NCI-H460 (cell line): ENCODE results near the gene PLXNA2. TPM values are rescaled to one million over a fixed set of nuclear protein-coding genes. Genes with fewer than 3 reads are reported as not detected.

Experiments
- DNase-seq: peaks from one replicate; pipeline ENCODE4 v3.0.0-alpha.2; 2016; ENCODE audit warnings: low read depth; ENCODE audit errors: extremely low read depth
- total RNA-seq: library from RNA; depleted of rRNA; stranded (reverse); fragments of >200 nt; shearing (Covaris generic); gene quantifications from 2 replicates; pipeline ENCODE4 v1.2.3, GENCODE V29; 2014

Gene PLXNA2
- total RNA-seq, 1 experiment from 2014 or later = 6.5 TPM

- DNase-seq = no peak
Measured at GRCh38 chr1:208225954-208226937, 17.9 kb downstream of the PLXNA2 start.

- no peak for DNase-seq
Measured at GRCh38 chr1:208224192-208224713, 19.9 kb downstream of the PLXNA2 start.

- DNase-seq = no peak
Measured at GRCh38 chr1:208223136-208223535, 21.0 kb downstream of the PLXNA2 start.

DNA sequence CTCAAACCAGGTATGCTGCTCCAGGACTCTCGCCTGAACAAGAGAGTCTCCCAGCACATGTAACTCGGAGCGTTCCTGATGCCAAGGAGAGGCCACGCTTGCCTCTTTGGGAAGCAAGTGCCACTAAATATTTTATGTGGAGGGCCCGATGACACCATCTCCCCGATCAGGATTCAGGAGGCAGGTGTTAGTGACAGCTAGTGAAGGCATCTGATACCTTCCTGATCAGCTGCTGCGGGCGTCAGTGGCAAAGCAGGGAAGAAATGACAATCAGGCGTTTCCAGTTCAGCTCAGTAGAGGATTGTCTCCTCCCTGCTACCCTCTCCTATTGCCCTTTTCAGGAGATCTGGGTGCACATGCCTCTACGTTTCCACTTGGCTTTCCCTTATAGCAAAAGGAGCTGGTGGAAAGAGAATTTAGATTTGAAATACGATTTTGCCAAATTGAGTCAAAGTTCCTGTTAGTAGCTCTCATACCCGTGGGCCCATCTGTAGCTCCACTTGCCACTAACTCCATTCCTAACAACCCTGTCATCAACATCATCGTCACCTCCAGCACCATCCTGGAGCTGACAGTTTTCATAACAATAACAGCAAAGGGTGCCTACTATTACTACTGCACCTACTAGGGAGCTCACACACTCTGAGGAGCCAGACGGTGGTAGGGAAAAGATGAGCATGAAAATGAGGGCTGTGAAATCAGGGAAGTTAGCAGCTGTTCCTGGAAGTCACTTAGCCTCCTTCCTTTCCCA lies 21.6 kb downstream of the PLXNA2 start:
- DNase-seq = no peak

DNA sequence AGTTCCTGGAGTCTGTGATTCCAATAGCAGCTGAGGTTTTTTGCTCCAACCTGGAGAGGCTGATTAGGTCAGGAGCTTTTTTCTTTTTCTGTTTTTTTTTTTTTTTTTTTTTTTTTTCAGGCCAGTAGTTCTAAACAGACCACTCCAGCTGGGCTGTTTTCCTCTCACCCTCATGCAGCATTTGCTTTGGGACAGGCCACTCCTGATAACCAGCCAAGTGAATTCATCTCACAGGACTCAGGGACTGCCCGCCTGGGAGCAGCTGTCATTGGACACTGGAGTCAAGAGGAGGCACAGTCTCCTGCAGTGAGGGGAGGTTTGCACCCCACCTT lies 22.9 kb downstream of the PLXNA2 start:
- DNase-seq = no peak

DNA sequence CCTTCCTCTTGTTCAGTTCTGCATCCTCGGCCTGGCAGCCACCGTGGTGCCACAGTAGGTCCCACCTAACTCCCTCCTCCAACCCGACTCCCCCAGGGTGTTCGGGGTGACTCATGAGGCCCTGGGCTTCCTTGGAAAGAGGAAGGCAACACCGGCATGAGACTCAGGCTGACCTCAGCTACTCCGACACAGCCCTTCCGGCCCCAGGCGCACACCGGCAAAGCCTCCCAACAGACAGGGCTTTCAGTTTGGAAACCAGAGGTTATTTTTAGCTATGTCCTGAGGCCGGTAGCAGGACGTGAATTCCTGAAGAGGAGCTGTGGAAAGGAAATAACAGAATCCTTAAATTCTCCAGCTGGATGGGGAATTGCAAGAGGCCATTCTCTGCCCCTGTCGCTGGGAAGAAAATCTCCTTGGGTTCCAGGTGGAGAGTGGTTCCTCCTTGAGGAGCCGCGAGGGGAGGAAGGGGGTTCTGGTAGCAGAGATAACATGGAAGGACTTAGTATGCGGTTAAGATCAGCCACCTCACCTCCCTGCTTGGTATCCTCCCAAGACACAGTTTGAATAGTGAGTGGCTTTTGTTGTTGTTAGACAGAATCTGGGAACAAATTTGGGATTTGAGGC lies 24.4 kb downstream of the PLXNA2 start:
- DNase-seq = no peak

DNA sequence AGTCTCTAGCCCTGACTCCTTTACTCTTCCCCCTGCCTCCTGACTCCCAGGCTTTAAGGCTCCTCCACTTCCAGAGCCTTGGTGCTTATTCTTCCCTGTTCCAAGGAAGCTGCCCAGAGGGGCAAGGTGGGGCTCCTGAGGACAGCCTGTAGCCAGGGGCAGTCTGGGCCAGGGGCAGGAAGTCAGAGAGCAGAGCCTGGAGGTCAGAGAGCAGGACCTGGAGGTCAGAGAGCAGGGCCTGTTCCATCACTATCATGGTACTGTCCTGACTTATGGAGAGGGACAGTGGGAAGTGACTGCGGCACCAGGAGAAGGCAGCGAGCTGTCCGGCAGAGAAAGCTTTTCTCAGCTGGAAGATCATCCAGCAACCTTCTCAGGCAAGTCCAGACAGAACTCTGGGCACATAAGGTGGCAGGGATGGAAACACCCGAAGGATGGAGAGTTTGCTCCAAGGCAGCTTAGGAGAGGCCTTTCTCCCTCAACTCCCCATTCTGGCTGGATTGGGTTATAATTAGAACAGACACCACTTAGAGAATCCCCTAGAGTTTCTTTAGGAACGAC lies 25.0 kb downstream of the PLXNA2 start:
- no peak for DNase-seq

DNA sequence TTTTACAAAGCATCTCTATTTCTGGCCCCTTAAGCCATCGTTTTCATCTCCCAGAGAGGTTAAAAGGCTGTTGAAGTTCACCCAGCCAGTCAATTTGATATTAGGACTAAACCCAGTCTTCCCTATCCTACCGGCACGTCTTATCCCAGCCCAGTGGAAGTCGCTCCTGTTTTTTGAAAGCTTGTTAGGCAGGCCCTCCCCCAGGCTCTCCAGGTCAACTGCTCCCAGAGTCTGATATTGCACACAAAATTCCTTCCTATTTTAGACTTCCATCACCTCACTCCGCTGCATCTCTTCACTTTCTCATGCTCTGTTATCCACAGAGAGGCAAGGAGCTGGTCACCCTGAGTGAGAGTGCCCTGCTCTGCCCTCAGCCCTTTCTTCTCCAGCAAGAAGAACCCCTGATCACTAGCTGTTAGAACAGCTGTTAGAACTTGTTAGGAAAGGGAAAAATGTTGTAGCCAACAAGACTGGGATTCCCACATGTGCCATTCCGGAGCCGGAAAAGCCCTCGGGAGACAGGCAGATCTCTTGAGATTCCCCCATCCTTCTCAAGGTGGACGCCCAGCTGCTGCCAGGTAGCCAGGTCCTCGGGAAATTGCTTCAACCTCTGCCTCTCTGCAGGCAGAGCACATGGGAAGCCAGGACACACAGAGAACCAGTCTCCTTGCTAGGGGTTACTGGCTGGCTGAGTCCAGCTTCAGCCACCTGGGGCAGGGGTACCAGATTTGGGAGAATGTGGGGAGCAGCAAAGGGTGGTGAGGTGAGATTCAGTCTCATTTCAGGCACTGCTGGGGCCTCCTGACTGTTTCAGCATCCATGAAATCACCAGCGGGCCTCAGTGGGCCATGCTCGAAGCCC lies 25.7 kb downstream of the PLXNA2 start:
- no peak for DNase-seq

DNA sequence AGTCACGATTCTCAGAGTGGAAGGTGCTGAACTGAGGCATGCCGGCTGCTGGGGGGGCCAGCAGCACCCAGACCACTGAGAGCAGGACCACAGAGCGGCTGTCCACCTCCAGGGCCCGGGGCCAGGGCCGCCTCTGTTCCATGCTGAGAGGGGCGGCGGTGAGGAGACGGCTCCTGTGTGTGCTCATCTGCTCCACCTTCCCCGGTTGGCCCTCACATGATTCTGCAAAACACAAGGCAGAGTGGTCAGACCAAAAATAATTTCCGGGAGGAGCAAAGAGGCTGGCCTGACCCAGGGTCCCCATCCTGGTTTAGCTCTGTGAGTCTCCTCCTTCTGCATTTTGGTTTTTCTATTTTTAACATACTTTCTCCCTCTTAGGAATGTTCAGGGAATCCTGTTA lies 26.4 kb downstream of the PLXNA2 start:
- DNase-seq = no peak

DNA sequence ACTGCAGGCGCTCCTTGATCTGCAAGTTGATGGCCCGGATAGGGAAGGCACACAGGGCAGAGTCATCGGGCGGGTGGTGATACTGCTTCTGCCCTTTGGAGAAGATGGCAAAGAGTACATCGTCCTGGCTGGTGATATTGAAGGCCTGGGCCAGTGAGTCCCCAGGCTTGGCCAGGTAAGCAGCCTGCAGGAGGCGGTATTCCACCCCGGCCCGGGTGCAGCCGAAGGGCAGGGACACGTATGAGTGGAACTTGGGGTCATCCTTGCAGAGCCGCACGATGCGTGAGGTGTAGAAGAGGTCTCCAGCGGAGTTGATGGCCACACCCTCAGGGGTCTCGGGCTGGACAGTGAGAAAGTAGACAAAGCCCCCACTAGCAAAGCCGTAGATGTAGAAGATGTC lies 27.4 kb downstream of the PLXNA2 start:
- DNase-seq = no peak

GRCh38 chr1:208216062-208216461 lies 28.1 kb downstream of the PLXNA2 start:
- DNase-seq = no peak

GRCh38 chr1:208215393-208215792 lies 28.8 kb downstream of the PLXNA2 start:
- no peak for DNase-seq

DNA sequence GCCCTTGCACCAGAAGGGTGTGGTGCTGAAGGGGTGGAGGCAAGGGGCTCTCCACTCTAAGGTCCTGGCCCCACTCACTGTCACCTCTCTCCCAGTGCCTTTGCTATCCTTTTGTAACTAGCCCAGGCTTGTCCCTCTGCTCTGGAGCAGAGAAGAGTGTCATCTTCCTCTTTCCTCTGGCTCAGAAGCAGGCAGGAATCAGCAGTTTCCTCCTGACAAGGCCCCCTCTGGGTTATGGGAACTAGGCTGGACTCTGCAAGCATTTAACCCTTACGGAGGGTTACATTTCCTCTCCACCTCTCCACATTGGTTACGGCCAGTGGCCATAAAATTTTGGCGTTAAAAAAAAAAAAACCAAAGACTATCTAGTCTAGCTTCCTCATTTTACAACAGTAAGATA lies 30.4 kb downstream of the PLXNA2 start:
- DNase-seq = no peak

DNA sequence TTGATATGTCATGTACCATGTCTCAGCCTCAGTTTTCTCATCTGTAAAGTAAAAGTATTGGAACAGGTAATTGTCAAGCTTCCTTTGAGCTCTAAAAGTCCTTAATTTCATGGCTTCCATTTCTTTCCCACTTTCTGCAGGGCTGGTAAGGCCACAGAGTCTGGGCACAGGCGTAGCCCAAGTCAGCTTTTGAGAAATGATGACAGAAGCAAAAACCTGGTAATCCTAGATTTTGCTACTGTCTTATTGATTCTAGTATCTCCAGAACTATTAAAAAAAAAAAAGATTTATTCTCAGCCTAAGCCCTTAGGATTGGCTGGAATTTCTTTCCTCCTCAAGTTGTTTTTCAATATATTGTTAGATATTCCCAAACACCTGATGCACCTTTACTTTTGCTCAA lies 31.3 kb downstream of the PLXNA2 start:
- DNase-seq = no peak

DNA sequence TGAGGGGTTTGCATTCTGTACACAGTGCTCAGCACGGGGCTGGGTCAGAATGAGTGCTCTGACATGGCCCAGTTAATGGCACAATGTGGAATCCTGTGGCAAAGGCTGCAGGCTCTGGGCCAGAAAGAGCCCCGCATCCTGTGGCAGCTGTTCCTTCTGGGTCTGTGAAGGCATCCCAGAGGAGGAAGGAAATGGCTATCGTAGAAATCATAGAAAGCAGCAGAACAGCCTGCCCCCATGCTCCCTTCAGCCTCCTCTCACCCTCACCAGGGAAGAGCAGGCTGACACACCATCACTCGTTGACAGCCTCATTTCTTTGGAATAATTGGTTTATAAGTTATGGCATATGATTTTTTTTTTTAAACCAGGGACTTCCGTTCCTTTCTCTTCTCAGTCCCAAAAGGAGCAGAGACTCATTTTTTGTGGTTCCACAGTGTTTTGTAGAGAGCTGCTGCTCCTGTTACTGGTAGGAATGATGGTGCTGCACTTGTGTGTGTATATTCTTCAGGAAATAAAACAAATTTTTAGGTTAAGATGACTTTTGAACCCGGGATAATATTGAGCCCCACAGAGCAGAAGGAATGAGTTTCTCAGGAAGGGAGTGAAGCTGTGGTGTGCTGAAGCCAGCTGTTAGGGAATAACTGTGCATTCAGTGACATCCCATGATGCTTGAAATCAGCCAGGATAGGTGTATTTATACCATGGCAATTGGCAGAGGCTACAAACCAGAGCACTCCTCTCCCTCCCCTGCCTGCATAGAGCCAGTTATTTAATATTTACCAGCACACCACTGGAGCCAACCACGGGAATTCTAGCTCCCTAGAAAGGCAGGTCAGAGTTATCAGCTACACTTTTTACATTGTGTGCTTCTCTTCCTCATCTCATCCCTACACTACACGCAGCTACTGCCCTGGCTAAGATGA lies 32.0 kb downstream of the PLXNA2 start:
- no peak for DNase-seq

- no peak for DNase-seq
Measured at GRCh38 chr1:208209896-208210589, 34.1 kb downstream of the PLXNA2 start.

DNA sequence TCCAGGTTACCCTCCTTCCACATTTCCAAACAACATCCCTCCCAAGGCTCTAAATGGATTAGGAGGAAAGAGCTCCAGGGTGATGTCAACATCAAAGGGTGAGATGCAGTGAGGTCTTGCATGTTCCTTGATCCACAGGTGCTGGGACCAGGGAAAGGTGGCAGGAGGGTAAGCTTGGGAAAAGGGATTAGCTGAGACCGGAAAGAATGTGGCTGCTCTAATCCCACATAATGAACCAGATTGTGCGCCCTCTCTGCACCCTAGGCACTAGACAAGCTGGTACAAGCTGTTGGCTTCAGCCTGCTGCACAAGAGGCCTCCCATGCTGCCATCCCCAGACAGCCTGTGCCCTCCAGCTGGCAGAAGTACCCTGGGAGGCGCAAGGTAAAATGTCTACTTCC lies 34.9 kb downstream of the PLXNA2 start:
- no peak for DNase-seq

DNA sequence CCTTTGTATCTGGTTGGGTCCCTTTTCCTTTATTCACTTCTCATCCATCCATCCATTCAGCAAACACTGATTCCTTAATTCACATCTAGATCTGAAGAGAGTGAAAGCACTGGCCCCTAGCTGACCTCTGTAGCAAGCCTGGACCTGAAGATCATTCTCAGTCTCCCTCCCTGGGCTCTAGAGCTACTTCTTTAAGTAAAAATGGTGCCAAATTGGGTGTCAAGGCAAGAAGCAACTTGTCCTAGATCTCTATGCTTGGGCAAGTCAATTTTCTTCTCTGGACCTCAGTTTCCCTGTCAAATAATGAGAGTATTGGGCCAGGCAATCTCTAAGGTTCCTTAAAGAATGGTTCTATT lies 36.1 kb downstream of the PLXNA2 start:
- no peak for DNase-seq
